Keratinocyte (primary cell): ENCODE measurements around the gene SIPA1L3. TPM values are rescaled to one million over a fixed set of nuclear protein-coding genes. Genes with fewer than 3 reads are reported as not detected.

ENCODE experiments used
- DNase-seq: peaks from one replicate; pipeline ENCODE4 v3.0.0-alpha.2; 2011; ENCODE audit warnings: low read depth, missing footprints, low spot score
- FAIRE-seq: peaks from 2 replicates; lab custom pipeline; 2011; peaks lifted over from hg19 to GRCh38; lab: Jason Lieb, UNC
- H2AFZ ChIP-seq: 2 replicates; pipeline ENCODE4 v1.6.0; 2012; ENCODE audit warnings: low read length, control low read depth, inconsistent platforms; ENCODE audit not compliant: control insufficient read depth
- H3K27ac ChIP-seq: 2 replicates; pipeline ENCODE4 v1.5.1; 2011; ENCODE audit warnings: low read length; ENCODE audit not compliant: control insufficient read depth, insufficient read depth
- H3K27me3 ChIP-seq: 3 replicates; pipeline ENCODE4 v1.6.0; 2011; ENCODE audit warnings: low read length; ENCODE audit not compliant: control insufficient read depth, insufficient read depth; ENCODE audit errors: extremely low read depth
- H3K36me3 ChIP-seq, 2 experiments: 2 replicates in 1 of 2; 3 replicates in 1 of 2; pipeline ENCODE4 v1.5.1; 2011; ENCODE audit warnings: low read length in 2 of 2, mild to moderate bottlenecking in 1 of 2; ENCODE audit not compliant: control insufficient read depth in 2 of 2, insufficient read depth in 2 of 2; ENCODE audit errors: extremely low read depth in 1 of 2
- H3K4me1 ChIP-seq: 3 replicates; pipeline ENCODE4 v1.5.1; 2011; ENCODE audit warnings: low read length; ENCODE audit not compliant: control insufficient read depth, insufficient read depth; ENCODE audit errors: extremely low read depth
- H3K4me2 ChIP-seq: 3 replicates; pipeline ENCODE4 v1.6.0; 2011; ENCODE audit warnings: low read depth, low read length; ENCODE audit not compliant: control insufficient read depth, insufficient read depth; ENCODE audit errors: extremely low read depth
- H3K4me3 ChIP-seq, 3 experiments: fragments of 200-600 bp in 1 of 3; sonication (generic) in 1 of 3; 2 replicates in 2 of 3; 3 replicates in 1 of 3; pipeline ENCODE4 v1.5.1; 2011 to 2016; ENCODE audit warnings: low read length in 3 of 3, mild to moderate bottlenecking in 3 of 3, control low read depth in 2 of 3, inconsistent platforms in 1 of 3, low read depth in 1 of 3, mixed read lengths in 1 of 3, mixed run types in 1 of 3, moderate library complexity in 1 of 3; ENCODE audit not compliant: control insufficient read depth in 2 of 3, insufficient read depth in 2 of 3; ENCODE audit errors: extremely low read depth in 1 of 3
- H3K79me2 ChIP-seq: 2 replicates; pipeline ENCODE4 v1.6.0; 2012; ENCODE audit warnings: low read length; ENCODE audit not compliant: control insufficient read depth, insufficient read depth
- H3K9ac ChIP-seq: 3 replicates; pipeline ENCODE4 v1.6.0; 2011; ENCODE audit warnings: low read length; ENCODE audit not compliant: control insufficient read depth, insufficient read depth; ENCODE audit errors: extremely low read depth
- H3K9me1 ChIP-seq: 3 replicates; pipeline ENCODE4 v1.6.0; 2011; ENCODE audit warnings: low read length; ENCODE audit not compliant: control insufficient read depth, insufficient read depth; ENCODE audit errors: extremely low read depth
- H3K9me3 ChIP-seq: 2 replicates; pipeline ENCODE4 v1.5.1; 2012; ENCODE audit warnings: low read depth, low read length; ENCODE audit not compliant: control insufficient read depth
- H4K20me1 ChIP-seq: 3 replicates; pipeline ENCODE4 v1.6.0; 2011; ENCODE audit warnings: low read length; ENCODE audit not compliant: control insufficient read depth, insufficient read depth; ENCODE audit errors: extremely low read depth
- CTCF ChIP-seq, 3 experiments: IDR thresholded peaks in 1 of 3; conservative IDR thresholded peaks in 1 of 3; optimal IDR thresholded peaks in 1 of 3; 2 replicates in 2 of 3; 3 replicates in 1 of 3; pipeline versions ENCODE3 to v1.5.1; 2011; ENCODE audit warnings: low read length in 3 of 3, mild to moderate bottlenecking in 3 of 3, moderate library complexity in 2 of 3, control low read depth in 1 of 3, inconsistent platforms in 1 of 3; ENCODE audit not compliant: insufficient read depth in 2 of 3; ENCODE audit errors: extremely low read depth in 1 of 3
- EZH2 ChIP-seq: IDR thresholded peaks from one replicate; pipeline ENCODE4 v1.6.1; 2012; ENCODE audit warnings: inconsistent platforms, mild to moderate bottlenecking, low read length, moderate library complexity
- dilution Hi-C: fragments of 300-500 bp; cut with MboI; formaldehyde crosslinking; loops from one replicate; pipeline ENCODE4 v1.7.0; 2020; ENCODE audit warnings: low sequenced_read_pairs; ENCODE audit not compliant: extremely low pct_ligation_motif_present
- polyA plus RNA-seq, 5 experiments: library from polyadenylated mRNA; depleted of rRNA in 3 of 5; stranded (reverse) in 3 of 5; stranded (forward) in 1 of 5; unstranded in 1 of 5; fragments of >200 nt; gene quantifications; 1 replicate in 1 of 5; 2 replicates in 3 of 5; 3 replicates in 1 of 5; pipeline versions ENCODE4 v1.2.1 to v1.2.3, GENCODE V29; 2011 to 2012; ENCODE audit warnings: missing spikeins in 2 of 5, low read depth in 1 of 5, low replicate concordance in 1 of 5

Gene SIPA1L3
- polyA plus RNA-seq, 1 donor (not counting 4 experiments of a cell fraction or from before 2014, with no cell fraction given): 8.0 TPM

- no peaks in the 10 kb centered on the region for H3K27me3 ChIP-seq
- H3K4me1 ChIP-seq: peaks cover 3% of the 10 kb centered on the region
- FAIRE-seq (no peak), DNase-seq (no peak)
- no peak overlapping the region for H3K9ac ChIP-seq
- no peaks in the 10 kb centered on the region for H3K9me1 ChIP-seq
- no peaks in the 10 kb centered on the region for H3K9me3 ChIP-seq
- no peak overlapping the region for H3K4me3 ChIP-seq
- H3K36me3 ChIP-seq: peaks cover 16 to 18% of the 10 kb centered on the region in 2 experiments
- dilution Hi-C loops: no loop called here
- H3K27ac ChIP-seq: no peak overlapping the region
- no peak overlapping the region for H2AFZ ChIP-seq
- no peaks in the 10 kb centered on the region for H4K20me1 ChIP-seq
- no peak overlapping the region for H3K4me2 ChIP-seq
- H3K79me2 ChIP-seq: no peaks in the 10 kb centered on the region
- TF ChIP-seq EZH2 (no peak), CTCF (optimal IDR thresholded peaks at IDR 0.05 in 1 of 3, IDR thresholded peaks at IDR 0.05 in 1 of 3, conservative IDR thresholded peaks at IDR 0.05 in 1 of 3; ENCODE audit: extremely low read depth in 1 of 3, insufficient read depth in 2 of 3, low read length in 3 of 3) (no peak)
Observed at GRCh38 chr19:38107129-38107528, 200.1 kb downstream of the SIPA1L3 start.

GRCh38 chr19:38111898-38112297, 204.9 kb downstream of the SIPA1L3 start:
- H3K9ac ChIP-seq: no peak overlapping the region
- H4K20me1 ChIP-seq: no peaks in the 10 kb centered on the region
- H3K9me3 ChIP-seq: no peaks in the 10 kb centered on the region
- H3K4me1 ChIP-seq: peaks cover 8% of the 10 kb centered on the region
- no peaks in the 10 kb centered on the region for H3K79me2 ChIP-seq
- peaks cover 18 to 25% of the 10 kb centered on the region in 2 experiments for H3K36me3 ChIP-seq
- DNase-seq (no peak), FAIRE-seq (no peak)
- no peak overlapping the region for H3K27ac ChIP-seq
- H3K4me3 ChIP-seq: no peak overlapping the region
- no peaks in the 10 kb centered on the region for H3K9me1 ChIP-seq
- H3K27me3 ChIP-seq: no peaks in the 10 kb centered on the region
- H2AFZ ChIP-seq: no peak overlapping the region
- H3K4me2 ChIP-seq: no peak overlapping the region
- dilution Hi-C loops: no loop called here
- TF ChIP-seq EZH2: no peak

- Histone ChIP-seq H3K4me3 (no peak overlapping the region), H3K79me2 (no peaks in the 10 kb centered on the region), H3K4me2 (no peak overlapping the region), H3K27me3 (no peaks in the 10 kb centered on the region), H2AFZ (no peak overlapping the region), H3K4me1 (peaks cover 6% of the 10 kb centered on the region), H3K9me1 (no peaks in the 10 kb centered on the region), H3K36me3 (peaks cover 10 to 23% of the 10 kb centered on the region in 2 experiments), H3K9ac (no peak overlapping the region), H3K9me3 (no peaks in the 10 kb centered on the region), H3K27ac (no peak overlapping the region), H4K20me1 (no peaks in the 10 kb centered on the region)
- dilution Hi-C loops: no loop called here
- no peak for DNase-seq
- no peak for FAIRE-seq
- TF ChIP-seq CTCF (optimal IDR thresholded peaks at IDR 0.05 in 1 of 3, IDR thresholded peaks at IDR 0.05 in 1 of 3, conservative IDR thresholded peaks at IDR 0.05 in 1 of 3; ENCODE audit: extremely low read depth in 1 of 3, insufficient read depth in 2 of 3, low read length in 3 of 3) (no peak), EZH2 (no peak)
Observed at GRCh38 chr19:38114651-38115050, 207.6 kb downstream of the SIPA1L3 start.
